ENCODE data around the gene OR10G4.
"Not testable (repeated sequence)": the region's sequence is repeated elsewhere in the genome, so short reads cannot be mapped to it uniquely, and the experiment has no call there.

Gene OR10G4

DNA sequence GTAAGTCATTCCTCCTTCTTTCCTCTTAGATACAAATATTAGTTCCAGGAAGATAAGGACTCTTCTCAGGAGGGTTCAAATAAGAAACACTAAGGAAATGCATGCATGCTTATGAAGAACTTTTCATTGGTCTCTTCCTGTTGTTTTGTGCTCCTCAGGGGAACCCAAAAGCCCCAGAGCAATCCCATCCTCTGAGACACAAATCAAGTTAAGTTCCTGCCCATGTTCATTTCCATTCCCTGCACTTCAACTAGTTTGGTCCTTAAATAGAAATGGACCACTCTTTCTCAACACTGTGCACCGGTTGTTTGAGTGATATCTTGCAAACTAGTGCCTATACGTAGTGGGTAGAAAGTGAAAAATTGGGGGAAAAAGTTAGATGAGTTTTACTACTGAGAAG, at the start of gene OR10G4:
OR10G4 (plus strand) TSS at position 301 of the 400 bp plus-strand sequence. CDS start 2,578 bp downstream, outside the sequence.
- no peak for DNase-seq

- peak; percentile 10 for DNase-seq
Measured at GRCh38 chr11:123973816-123974215, 39.0 kb upstream of the OR10G4 start.

GRCh38 chr11:123976770-123977560, 35.8 kb upstream of the OR10G4 start:
- DNase-seq = no peak

DNA sequence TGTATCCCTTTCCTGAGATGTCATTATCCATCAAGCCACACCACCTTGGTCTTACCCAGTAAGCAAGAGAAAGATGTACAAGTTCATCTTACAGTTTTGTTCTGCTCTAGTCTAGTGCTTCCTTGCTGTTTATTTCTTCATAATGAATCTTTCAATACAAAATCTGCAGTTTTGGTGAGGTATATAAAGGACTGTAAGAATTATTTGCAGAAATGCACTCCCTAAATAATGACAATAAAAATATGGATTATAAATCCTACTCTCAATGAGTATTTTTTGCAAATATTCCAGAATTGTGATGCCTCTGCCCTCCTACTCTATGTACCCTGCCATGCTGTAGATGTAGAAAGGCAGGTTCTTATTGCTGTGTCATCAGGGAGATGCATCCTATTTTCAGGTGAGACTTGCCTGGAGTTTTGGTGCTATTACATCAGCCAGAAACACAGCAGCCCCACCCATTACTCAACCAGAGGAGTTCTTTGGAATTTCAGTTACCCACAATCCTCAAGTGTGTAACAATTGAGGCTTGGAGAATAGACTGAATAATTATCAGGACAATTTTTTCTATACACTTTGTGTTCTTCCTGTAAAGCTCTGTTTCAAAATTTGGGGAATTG, 35.0 kb upstream of the OR10G4 start, which contains the start of gene OR10S1:
OR10S1 (minus strand) TSS at position 51 of the 617 bp plus-strand sequence. CDS start 117 bp downstream, outside the sequence.
- no peak for DNase-seq

DNA sequence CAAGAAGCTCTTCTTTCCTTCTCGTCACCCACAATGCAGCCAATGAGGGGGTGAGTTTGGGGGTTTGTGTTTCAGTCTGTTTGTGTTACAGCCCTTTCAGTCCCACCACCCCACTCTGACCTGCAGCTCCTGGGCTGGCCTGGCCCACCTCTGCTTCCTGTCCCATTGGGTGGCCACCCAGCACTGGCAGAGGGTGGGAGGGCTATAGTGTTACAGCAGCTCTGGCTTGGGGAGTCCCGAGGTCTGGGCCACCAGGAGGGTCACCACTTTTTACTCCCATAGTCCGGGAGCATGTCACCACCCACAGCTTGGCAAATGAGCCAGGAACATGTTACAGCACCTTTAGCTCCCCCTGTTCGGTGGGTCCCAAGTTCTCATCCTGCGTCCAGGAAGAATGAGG, 33.5 kb upstream of the OR10G4 start:
- no peak for DNase-seq

DNA sequence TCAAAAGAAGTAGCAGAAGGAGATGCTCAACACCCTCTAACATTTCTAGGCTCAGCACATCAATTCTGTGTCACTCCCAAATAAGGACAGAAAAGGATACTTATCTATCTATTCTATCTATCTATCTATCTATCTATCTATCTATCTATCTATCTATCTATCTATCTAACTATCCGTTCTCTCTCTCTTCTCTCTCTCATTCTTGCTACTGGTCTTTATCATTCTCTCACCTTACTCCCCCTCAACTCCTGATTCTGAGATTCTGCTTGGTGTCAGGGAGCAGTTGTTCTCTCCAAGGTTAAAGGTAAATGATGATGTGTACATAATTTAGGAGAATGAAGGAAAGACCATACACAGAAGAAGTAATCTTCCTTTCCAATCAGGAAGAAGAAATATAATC, 17.7 kb upstream of the OR10G4 start, which contains the start of gene OR10G6:
OR10G6 (minus strand) TSS at position 43 of the 400 bp plus-strand sequence; CDS start at position 43, 0 bp downstream.
- no peak for DNase-seq

GRCh38 chr11:124015837-124016236, 3.0 kb downstream of the OR10G4 start:
- not testable (repeated sequence) for DNase-seq

GRCh38 chr11:124026498-124026897, 13.7 kb downstream of the OR10G4 start, which contains the start of gene OR10G8:
TSS of gene OR10G8 (plus strand) at chr11:124026798. CDS start at chr11:124029623, 2,825 bp downstream.
- DNase-seq = no peak

- no peak for DNase-seq
Measured at GRCh38 chr11:124036666-124037065, 23.9 kb downstream of the OR10G4 start.

DNA sequence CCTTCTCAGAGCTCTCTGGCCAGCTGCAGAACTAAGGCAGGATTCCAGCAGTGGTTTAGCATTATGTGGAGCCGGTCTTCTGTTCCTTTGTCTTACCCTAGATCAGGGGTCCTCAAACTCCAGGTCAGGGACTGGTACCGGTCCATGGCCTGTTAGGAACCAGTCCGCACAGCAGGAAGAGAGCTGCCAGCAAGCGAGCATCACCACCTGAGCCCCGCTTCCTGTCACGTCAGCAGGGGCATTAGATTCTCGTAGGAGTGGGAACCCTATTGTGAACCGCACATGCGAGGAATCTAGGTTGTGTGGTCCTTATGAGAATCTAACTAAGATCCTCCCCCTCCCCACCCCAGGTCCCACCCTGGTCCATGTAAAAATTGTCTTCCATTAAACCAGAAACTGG, 26.8 kb downstream of the OR10G4 start:
- no peak for DNase-seq

DNA sequence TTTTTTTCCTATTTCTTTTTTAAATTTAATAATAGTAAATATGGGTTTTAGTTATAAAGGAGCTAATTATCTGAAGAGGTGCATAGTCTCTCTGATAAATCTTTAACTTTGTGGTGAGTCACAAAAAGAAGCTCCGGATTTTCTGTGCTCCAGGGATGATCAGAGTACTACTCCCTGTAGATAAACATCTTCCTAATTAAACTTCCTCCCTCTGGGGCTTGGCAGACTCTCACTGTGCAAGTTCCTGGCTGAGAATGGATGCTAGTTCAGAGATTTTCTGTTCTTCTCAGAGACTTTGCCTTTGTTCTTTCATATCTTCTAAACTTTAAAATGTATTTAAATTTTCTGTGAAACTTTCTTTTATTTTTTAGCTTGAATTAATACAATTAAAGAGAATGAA, 28.5 kb downstream of the OR10G4 start, which contains the start of gene OR10G7:
OR10G7 (minus strand) TSS at position 72 of the 400 bp plus-strand sequence. CDS start 2,324 bp downstream, outside the sequence.
- DNase-seq = peak; percentile 40

GRCh38 chr11:124043420-124043819, 30.6 kb downstream of the OR10G4 start:
- no peak for DNase-seq

DNA sequence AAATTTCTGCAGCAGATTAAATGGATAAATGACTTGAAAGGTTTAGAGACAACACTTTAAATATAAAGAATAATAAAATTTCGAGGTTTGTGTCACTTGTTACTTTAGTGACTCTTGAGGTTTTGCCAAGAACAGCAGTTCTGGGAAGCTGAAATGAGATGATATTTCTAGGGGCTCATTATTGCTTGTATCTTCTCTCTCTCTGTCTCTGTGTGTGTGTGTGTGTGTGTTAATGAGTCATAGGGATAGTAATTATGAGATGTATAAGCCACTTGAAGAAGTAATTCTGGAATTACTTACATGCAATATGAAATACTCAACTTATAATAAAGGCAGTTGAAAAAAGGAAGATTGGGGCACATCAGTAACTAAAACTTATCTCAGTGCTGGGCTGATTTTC, 38.0 kb downstream of the OR10G4 start:
- no peak for DNase-seq

DNA sequence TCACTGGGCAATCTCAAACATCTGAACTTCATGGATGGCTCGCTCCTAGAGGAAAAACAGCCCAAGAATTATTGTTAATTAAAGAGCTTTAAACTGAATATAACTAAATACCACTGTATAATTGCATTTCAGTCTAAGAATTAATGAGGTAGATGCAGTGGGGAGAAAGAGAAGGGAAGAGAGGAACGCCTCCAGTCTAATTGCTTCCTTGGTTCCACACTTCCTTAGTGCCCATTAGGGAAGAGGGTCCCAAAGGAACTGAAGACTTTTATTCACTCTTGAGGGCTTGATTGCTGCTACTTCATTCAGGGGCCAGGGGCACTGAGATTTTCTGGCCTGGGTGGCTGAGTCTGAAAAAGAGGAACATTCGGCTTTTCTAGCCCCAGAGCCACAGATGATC, 40.2 kb downstream of the OR10G4 start:
- no peak for DNase-seq
